Measurements from ENCODE around the gene MSRB1. TPM values are rescaled to one million over a fixed set of nuclear protein-coding genes. Genes with fewer than 3 reads are reported as not detected.

MSRB1 gene
- total RNA-seq, 2 donors from 2014 or later = 11.0 to 12.4 TPM

DNA sequence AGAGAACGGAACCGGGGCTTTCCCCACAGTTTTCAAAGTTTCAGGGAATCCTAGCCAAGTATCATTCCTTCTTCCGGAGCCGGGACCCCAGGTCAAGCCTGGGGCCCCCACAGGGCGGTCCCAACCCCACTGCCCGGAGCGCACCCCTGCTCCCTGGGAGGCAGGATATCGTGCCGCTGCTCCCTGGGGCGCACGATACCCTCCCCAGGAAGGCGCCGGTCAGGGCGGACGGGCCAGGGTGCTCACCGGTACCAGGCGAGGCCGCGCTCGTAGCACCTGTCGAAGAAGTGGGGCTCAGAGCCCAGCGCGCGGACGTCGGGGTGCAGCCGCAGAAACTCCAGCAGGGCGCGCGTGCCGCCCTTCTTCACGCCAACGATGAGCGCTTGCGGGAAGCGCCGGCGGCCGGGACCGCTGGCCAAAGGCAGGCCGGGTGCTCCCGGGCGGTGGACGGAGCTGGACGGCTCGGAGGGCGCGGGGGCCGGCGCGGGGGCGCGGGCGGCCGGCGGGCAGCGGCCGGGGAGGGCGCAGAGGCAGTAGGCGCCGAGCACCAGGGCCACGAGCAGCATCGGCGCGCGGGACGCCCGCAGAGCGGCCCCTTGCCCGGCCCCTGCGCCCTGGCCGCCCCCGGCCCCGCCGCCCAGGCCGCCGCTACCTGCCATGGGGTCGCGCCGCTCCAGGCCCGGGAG, 25.2 kb downstream of the MSRB1 start:
- DNase-seq (ENCODE audit: low spot score) = no peak
- Histone ChIP-seq H3K9me3 (no peaks in the 10 kb centered on the region), H3K27me3 (replicated peaks; ENCODE audit: insufficient read depth) (peaks cover 36% of the 10 kb centered on the region), H3K36me3 (no peaks in the 10 kb centered on the region), H3K27ac (no peak overlapping the region), H3K4me1 (replicated peaks) (no peaks in the 10 kb centered on the region), H3K4me3 (no peak overlapping the region)
- WGBS = under 1% methylated on average over 43 of the region's 81 CpGs
- intact Hi-C loops (cut with DNase I) = no loop called here
- TF ChIP-seq POLR2AphosphoS5 (IDR thresholded peaks at IDR 0.05) (no peak), POLR2A (IDR thresholded peaks at IDR 0.05) (no peak)

- intact Hi-C loops (cut with DNase I) = no loop called here
- Histone ChIP-seq H3K4me1 (replicated peaks) (no peaks in the 10 kb centered on the region), H3K4me3 (no peak overlapping the region), H3K36me3 (no peaks in the 10 kb centered on the region), H3K27ac (no peak overlapping the region), H3K27me3 (replicated peaks; ENCODE audit: insufficient read depth) (peaks cover 36% of the 10 kb centered on the region), H3K9me3 (no peaks in the 10 kb centered on the region)
- 11% methylated on average over 18 of the region's 22 CpGs for WGBS
- DNase-seq (ENCODE audit: low spot score) = no peak
- no peak for TF ChIP-seq POLR2AphosphoS5 (IDR thresholded peaks at IDR 0.05)
Measured at GRCh38 chr16:1917056-1917664, 25.8 kb downstream of the MSRB1 start.

DNA sequence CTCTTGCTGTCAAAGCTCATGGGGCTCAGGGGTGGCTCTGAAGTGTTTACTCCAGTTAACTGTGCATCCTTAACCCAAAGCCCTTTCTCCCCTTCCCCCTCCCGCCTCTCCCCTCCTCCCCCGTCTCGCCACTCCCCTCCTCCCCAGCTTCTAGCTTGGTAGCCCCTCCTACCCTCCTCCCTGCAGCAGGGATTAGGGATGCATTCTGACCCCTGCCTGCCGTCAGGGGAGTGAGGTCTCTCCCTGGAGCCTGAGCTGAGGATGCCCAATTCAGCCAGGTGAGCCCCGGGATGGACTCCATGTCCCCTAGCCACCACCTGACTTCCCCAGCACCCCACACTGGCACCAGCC, 26.4 kb downstream of the MSRB1 start:
- no peak overlapping the region for H3K4me3 ChIP-seq
- DNase-seq (ENCODE audit: low spot score) = no peak
- no peaks in the 10 kb centered on the region for H3K4me1 ChIP-seq (replicated peaks)
- H3K27me3 ChIP-seq (replicated peaks; ENCODE audit: insufficient read depth) = peaks cover 36% of the 10 kb centered on the region
- WGBS = 20% methylated on average over 5 of the region's 5 CpGs
- H3K27ac ChIP-seq = no peak overlapping the region
- TF ChIP-seq, protein P1, sequence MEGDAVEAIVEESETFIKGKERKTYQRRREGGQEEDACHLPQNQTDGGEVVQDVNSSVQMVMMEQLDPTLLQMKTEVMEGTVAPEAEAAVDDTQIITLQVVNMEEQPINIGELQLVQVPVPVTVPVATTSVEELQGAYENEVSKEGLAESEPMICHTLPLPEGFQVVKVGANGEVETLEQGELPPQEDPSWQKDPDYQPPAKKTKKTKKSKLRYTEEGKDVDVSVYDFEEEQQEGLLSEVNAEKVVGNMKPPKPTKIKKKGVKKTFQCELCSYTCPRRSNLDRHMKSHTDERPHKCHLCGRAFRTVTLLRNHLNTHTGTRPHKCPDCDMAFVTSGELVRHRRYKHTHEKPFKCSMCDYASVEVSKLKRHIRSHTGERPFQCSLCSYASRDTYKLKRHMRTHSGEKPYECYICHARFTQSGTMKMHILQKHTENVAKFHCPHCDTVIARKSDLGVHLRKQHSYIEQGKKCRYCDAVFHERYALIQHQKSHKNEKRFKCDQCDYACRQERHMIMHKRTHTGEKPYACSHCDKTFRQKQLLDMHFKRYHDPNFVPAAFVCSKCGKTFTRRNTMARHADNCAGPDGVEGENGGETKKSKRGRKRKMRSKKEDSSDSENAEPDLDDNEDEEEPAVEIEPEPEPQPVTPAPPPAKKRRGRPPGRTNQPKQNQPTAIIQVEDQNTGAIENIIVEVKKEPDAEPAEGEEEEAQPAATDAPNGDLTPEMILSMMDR (IDR thresholded peaks at IDR 0.05) = no peak
- no peak for TF ChIP-seq POLR2AphosphoS5 (IDR thresholded peaks at IDR 0.05)
- no peak for TF ChIP-seq POLR2A (IDR thresholded peaks at IDR 0.05)
- intact Hi-C loops (cut with DNase I) = no loop called here
- no peaks in the 10 kb centered on the region for H3K36me3 ChIP-seq
- H3K9me3 ChIP-seq = no peaks in the 10 kb centered on the region

- no peaks in the 10 kb centered on the region for H3K4me1 ChIP-seq (replicated peaks)
- H3K36me3 ChIP-seq = no peaks in the 10 kb centered on the region
- TF ChIP-seq POLR2A (IDR thresholded peaks at IDR 0.05) = no peak
- TF ChIP-seq POLR2AphosphoS5 (IDR thresholded peaks at IDR 0.05) = no peak
- TF ChIP-seq, protein P1 (IDR thresholded peaks at IDR 0.05) = no peak
- H3K27me3 ChIP-seq (replicated peaks; ENCODE audit: insufficient read depth) = peaks cover 35% of the 10 kb centered on the region
- H3K27ac ChIP-seq = no peak overlapping the region
- DNase-seq (ENCODE audit: low spot score) = no peak
- WGBS = 71% methylated on average over 25 of the region's 25 CpGs
- H3K4me3 ChIP-seq = no peak overlapping the region
- intact Hi-C loops (cut with DNase I) = no loop called here
- no peaks in the 10 kb centered on the region for H3K9me3 ChIP-seq
Measured at GRCh38 chr16:1915732-1916639, 27.0 kb downstream of the MSRB1 start.

- intact Hi-C loops (cut with DNase I) = no loop called here
- 49% methylated on average over 8 of the region's 8 CpGs for WGBS
- H3K27ac ChIP-seq = no peak overlapping the region
- H3K27me3 ChIP-seq (replicated peaks; ENCODE audit: insufficient read depth) = peaks cover 26% of the 10 kb centered on the region
- no peak for DNase-seq (ENCODE audit: low spot score)
- TF ChIP-seq POLR2AphosphoS5 (IDR thresholded peaks at IDR 0.05) (no peak), POLR2A (IDR thresholded peaks at IDR 0.05) (no peak)
- no peaks in the 10 kb centered on the region for H3K36me3 ChIP-seq
- H3K9me3 ChIP-seq = no peaks in the 10 kb centered on the region
- H3K4me1 ChIP-seq (replicated peaks) = no peaks in the 10 kb centered on the region
- no peak overlapping the region for H3K4me3 ChIP-seq
Measured at GRCh38 chr16:1914988-1915387, 28.0 kb downstream of the MSRB1 start.

GRCh38 chr16:1914084-1914608, 28.9 kb downstream of the MSRB1 start:
- H3K36me3 ChIP-seq = no peaks in the 10 kb centered on the region
- intact Hi-C loops (cut with DNase I) = no loop called here
- DNase-seq (ENCODE audit: low spot score) = no peak
- H3K27me3 ChIP-seq (replicated peaks; ENCODE audit: insufficient read depth) = peaks cover 18% of the 10 kb centered on the region
- WGBS = 65% methylated on average over 13 of the region's 15 CpGs
- H3K9me3 ChIP-seq = no peaks in the 10 kb centered on the region
- TF ChIP-seq POLR2A (IDR thresholded peaks at IDR 0.05) (no peak), POLR2AphosphoS5 (IDR thresholded peaks at IDR 0.05) (no peak)
- TF ChIP-seq, protein P1 (IDR thresholded peaks at IDR 0.05) = no peak
- H3K4me1 ChIP-seq (replicated peaks) = no peaks in the 10 kb centered on the region
- H3K4me3 ChIP-seq = no peak overlapping the region
- H3K27ac ChIP-seq = no peak overlapping the region

Data from prostate gland (tissue), 2 donors.